ENCODE results near the gene ABHD5.

DNA sequence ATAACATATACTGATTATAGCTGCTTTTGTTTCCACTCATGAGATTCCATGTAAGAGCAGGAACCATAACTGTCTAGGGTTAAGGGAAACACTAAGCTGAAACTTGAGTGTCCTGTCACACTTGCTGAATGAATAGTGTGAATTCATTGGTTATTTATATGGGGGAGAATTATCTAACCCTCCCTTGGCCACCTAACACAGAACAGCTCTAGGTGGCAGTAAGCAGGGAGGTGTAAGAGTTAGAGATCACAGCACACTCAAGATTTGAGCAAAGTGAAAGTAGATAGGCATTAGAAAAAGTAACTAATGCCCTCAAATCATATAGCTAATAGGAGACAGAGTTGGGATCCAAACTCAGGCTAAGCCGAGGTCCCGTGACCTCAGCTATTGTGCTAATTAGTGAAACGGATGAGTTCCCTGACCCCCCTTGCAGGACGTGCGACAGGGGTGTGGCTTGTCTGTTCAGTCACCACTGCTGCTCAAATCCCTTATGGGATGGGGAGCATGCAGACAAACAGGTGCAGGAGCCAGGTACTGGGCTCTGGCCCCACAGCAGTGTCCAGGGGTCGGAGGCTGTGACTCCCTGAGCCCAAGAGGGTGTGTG is 41.3 kb upstream of the ABHD5 start:
- TF ChIP-seq EZH2 (IDR thresholded peaks at IDR 0.05) (no peak), POLR2AphosphoS5 (IDR thresholded peaks at IDR 0.05; ENCODE audit: borderline replicate concordance, low read depth, low read length) (no peak), FOXP2 (optimal IDR thresholded peaks at IDR 0.05; ENCODE audit: control extremely low read depth, extremely low read length, insufficient read depth) (no peak)

Measured in SK-N-MC (cell line).